SU-DHL-6 (cell line): ENCODE data around the gene PTPRE.

Source experiments
- CTCF ChIP-seq: fragments of 200-600 bp; sonication (generic); IDR thresholded peaks from one replicate; pipeline ENCODE4 v1.5.1; 2017; ENCODE audit warnings: antibody characterized with exemption, mild to moderate bottlenecking, low read length, moderate library complexity; ENCODE audit not compliant: insufficient read depth, poor library complexity, severe bottlenecking
- EZH2phosphoT487 ChIP-seq: fragments of 200-600 bp; sonication (generic), shearing (Covaris generic); conservative IDR thresholded peaks from 2 replicates; pipeline ENCODE4 v1.6.1; 2018; ENCODE audit warnings: mild to moderate bottlenecking, antibody characterized with exemption, low read length, moderate library complexity, mixed read lengths

- TF ChIP-seq CTCF: no peak
- TF ChIP-seq EZH2phosphoT487: no peak
Observed at GRCh38 chr10:128031216-128031615, 124.3 kb downstream of the PTPRE start.
